Coronary artery (tissue), 2 donors: ENCODE data around the gene ZNF385B.

Experiments
- DNase-seq: peaks from one replicate; pipeline ENCODE4 v3.0.0-alpha.2; 2017; ENCODE audit warnings: low spot score
- H3K27ac ChIP-seq, 2 donors: fragments of 200-600 bp; sonication (generic); one replicate each; pipeline ENCODE4 v1.5.1; 2016 to 2019
- H3K4me3 ChIP-seq: fragments of 200-600 bp; sonication (generic); 2 replicates; pipeline ENCODE4 v1.5.1; 2016; ENCODE audit warnings: mild to moderate bottlenecking, moderate library complexity
- TF ChIP-seq, protein P1 (sequence below): fragments of 200-600 bp; sonication (generic); IDR thresholded peaks from one replicate; pipeline ENCODE4 v1.5.1; 2019; ENCODE audit warnings: antibody characterized with exemption

The ZNF385B gene

DNA sequence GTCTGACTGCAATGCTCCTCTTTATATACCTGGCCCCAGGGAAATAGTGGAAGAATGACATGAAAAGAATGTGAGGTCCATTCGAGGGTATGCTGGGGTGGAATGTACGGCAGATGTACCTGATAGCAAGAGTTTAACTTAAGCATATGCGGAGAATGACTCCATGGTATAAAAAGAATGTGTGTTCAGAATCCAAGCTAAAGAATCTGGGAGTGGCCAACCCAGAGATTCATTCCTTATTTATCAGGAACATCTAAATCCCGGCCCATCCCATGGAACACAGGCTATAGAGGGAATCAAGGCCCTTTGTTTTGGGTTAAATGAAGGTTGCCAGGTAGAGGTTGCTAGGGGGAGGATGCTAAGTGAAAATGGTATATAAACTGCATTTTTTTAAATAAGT, 150.0 kb downstream of the ZNF385B start:
- DNase-seq = no peak
- Histone ChIP-seq H3K4me3 (no peak overlapping the region), H3K27ac (no peak overlapping the region)
- TF ChIP-seq, protein P1, sequence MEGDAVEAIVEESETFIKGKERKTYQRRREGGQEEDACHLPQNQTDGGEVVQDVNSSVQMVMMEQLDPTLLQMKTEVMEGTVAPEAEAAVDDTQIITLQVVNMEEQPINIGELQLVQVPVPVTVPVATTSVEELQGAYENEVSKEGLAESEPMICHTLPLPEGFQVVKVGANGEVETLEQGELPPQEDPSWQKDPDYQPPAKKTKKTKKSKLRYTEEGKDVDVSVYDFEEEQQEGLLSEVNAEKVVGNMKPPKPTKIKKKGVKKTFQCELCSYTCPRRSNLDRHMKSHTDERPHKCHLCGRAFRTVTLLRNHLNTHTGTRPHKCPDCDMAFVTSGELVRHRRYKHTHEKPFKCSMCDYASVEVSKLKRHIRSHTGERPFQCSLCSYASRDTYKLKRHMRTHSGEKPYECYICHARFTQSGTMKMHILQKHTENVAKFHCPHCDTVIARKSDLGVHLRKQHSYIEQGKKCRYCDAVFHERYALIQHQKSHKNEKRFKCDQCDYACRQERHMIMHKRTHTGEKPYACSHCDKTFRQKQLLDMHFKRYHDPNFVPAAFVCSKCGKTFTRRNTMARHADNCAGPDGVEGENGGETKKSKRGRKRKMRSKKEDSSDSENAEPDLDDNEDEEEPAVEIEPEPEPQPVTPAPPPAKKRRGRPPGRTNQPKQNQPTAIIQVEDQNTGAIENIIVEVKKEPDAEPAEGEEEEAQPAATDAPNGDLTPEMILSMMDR = no peak

DNA sequence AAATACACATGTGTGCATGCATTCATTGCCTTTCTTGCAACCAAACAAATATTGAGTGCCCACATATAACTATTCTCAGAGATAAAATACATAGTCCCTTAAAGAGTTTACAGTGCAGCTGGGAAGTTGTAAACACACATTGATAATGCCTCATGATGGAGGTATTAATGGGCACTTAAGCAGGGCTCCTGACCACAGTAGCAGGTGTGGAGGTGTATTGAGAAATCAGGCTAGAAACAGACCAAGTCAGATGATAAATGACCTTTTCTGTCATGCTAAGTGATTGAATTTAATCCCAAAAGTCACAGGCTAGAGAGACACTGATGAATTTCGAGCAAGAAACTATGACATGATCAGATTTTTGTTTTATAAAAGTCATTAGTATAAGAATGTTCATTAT, 157.7 kb downstream of the ZNF385B start:
- TF ChIP-seq, protein P1 = no peak

DNA sequence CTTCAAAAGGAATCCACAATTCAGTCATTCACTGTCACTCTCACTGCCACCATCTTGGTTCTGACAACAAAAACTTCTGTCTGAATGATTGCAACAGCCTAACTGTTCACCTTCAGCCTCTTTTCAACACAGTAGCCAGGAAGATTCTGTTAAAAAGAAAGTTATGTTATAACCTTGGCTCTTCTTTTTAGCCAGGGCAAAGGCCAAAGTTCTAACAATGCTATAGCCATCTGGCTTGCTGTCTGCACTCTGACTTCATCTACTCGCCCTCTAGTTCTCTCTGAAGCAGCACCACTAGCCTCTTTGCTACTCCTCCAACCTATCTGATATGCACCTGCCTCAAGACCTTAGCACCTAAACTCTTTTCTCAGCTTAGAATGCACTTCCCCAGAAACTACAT, 158.5 kb downstream of the ZNF385B start:
- TF ChIP-seq, protein P1 = no peak
- no peak for DNase-seq
- no peak overlapping the region for H3K4me3 ChIP-seq
- no peak overlapping the region for H3K27ac ChIP-seq

More for the DNA sequence above, 157.7 kb downstream of the ZNF385B start:
- H3K27ac ChIP-seq = no peak overlapping the region
- DNase-seq = no peak
- no peak overlapping the region for H3K4me3 ChIP-seq

DNA sequence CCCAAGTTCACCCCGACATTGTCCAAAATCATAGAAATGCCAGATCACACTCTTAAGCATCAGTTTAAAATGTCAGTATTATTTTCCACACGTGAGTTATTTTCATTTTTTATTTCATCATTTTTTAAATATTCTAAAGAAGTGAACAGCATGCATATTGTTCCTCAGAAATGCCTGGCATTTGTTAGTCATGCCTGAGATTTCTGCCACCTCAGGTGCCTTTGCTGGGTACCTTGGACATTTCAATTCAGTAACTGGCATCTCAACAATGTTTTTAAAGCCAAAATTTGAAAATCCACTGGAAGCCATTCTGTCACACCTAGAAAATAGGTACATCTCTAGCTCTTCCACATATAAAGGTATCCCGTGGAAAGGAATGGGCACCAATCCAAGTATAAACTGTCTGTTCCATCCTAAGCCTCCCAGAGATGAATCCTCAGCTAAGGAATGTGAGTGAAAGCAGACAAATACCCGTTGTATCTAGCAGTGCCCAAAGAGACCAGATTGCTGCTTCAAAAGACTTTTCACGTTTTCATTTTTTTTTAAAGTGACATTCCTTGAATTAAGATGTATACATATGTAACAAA, 159.8 kb downstream of the ZNF385B start:
- Histone ChIP-seq H3K27ac (no peak overlapping the region), H3K4me3 (no peak overlapping the region)
- DNase-seq = no peak
- TF ChIP-seq, protein P1 = no peak

DNA sequence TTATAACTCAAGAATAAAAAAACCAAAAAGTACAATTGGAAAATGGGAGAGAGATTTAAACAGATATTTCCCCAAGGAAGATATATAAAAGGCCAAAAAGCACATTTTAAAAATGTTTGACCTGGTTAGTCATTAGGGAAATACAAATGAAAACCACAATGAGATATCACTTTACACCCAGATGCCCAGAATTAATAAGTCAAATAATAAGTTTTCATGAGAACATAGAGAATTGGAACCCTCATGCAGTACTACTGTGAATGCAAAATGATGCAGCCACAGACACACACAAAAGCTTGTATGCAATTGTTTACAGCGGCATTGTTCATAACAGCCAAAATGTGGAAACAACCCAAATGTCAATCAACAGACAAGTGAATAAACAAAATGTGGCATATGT, 165.9 kb downstream of the ZNF385B start:
- no peak for DNase-seq
- H3K27ac ChIP-seq = no peak overlapping the region

DNA sequence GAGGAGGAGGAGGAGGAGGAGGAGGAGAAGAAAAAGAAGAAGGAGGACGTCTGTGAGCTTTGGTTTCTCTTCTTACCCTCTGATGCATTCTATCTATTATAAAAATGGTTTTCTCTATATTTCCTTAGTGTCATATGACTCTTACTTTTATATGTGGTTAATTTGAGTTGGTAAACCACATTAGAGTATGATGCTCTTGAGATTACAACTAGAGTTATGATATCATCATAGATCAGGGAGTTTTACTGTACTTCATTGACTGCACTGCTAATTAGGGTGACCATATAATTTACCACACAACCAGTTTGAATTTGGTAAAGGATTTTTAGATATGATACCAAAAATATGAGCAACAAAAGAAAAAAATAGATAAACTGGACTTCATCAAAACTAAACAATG, 166.4 kb downstream of the ZNF385B start:
- no peak overlapping the region for H3K27ac ChIP-seq
- DNase-seq = no peak
- H3K4me3 ChIP-seq = no peak overlapping the region
- TF ChIP-seq, protein P1 = no peak

More for the DNA sequence above, 165.9 kb downstream of the ZNF385B start:
- TF ChIP-seq, protein P1 = no peak
- no peak overlapping the region for H3K4me3 ChIP-seq

DNA sequence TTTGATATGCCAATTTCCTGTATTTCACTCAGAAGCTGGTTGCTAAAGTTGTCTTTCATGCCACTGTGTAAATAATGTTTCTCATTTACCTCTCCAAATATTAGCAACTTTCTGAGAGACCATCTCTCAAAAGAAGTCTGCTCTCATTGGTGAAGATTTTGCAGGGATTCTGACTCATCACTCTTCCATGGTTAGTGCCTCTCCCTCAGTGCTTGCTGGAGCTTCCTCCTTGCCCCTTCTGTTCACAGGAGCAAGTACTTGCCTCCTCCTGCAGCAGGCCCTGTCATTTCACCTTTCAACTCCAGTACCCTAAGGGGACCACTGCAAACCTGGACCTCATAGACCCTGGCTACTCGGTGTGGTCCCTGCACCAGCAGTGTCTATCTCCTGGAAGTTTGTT, 168.8 kb downstream of the ZNF385B start:
- TF ChIP-seq, protein P1 = no peak
- H3K4me3 ChIP-seq = no peak overlapping the region
- no peak for DNase-seq
- H3K27ac ChIP-seq = no peak overlapping the region
